COLO668 (cell line): ENCODE data around the gene GRAP.
"Not testable (repeated sequence)": the region's sequence is repeated elsewhere in the genome, so short reads cannot be mapped to it uniquely, and the experiment has no call there.

Experiments
- DNase-seq: peaks from one replicate; lab custom pipeline; 2025; ENCODE audit not compliant: unreplicated experiment; lab: John Stamatoyannopoulos, UW

GRAP gene

GRCh38 chr17:19046782-19047375, at the start of gene GRAP:
TSS of gene GRAP (minus strand) at chr17:19046957. CDS start at chr17:19046926, 31 bp downstream.
- DNase-seq: not testable (repeated sequence)

- DNase-seq: not testable (repeated sequence)
These were observed 47.1 kb upstream of the GRAP start for GRCh38 chr17:19093684-19094438.

GRCh38 chr17:19092737-19093683, 46.3 kb upstream of the GRAP start:
- DNase-seq: not testable (repeated sequence)

GRCh38 chr17:19090058-19090772, 43.5 kb upstream of the GRAP start:
- not testable (repeated sequence) for DNase-seq

GRCh38 chr17:19088804-19089685, 42.3 kb upstream of the GRAP start:
- not testable (repeated sequence) for DNase-seq

- DNase-seq: not testable (repeated sequence)
These were observed 30.6 kb upstream of the GRAP start for GRCh38 chr17:19077386-19077785.

GRCh38 chr17:19076398-19077192, 29.8 kb upstream of the GRAP start:
- not testable (repeated sequence) for DNase-seq

GRCh38 chr17:19070318-19071168, 23.8 kb upstream of the GRAP start:
- DNase-seq: not testable (repeated sequence)

GRCh38 chr17:19064378-19064777, 17.6 kb upstream of the GRAP start:
- not testable (repeated sequence) for DNase-seq

- not testable (repeated sequence) for DNase-seq
These were observed 16.7 kb upstream of the GRAP start for GRCh38 chr17:19063326-19063956.

- DNase-seq: not testable (repeated sequence)
These were observed 16.1 kb upstream of the GRAP start for GRCh38 chr17:19062718-19063325.

GRCh38 chr17:19062009-19062717, 15.4 kb upstream of the GRAP start:
- not testable (repeated sequence) for DNase-seq

GRCh38 chr17:19055447-19055846, 8.7 kb upstream of the GRAP start:
- DNase-seq: not testable (repeated sequence)

GRCh38 chr17:19048826-19049225, 2.1 kb upstream of the GRAP start:
- not testable (repeated sequence) for DNase-seq

GRCh38 chr17:19047510-19047909, 753 bp upstream of the GRAP start:
- DNase-seq: not testable (repeated sequence)

GRCh38 chr17:19044643-19045042, 2.1 kb downstream of the GRAP start:
- not testable (repeated sequence) for DNase-seq
